Breast epithelium (tissue), 4 donors: ENCODE measurements around the gene PDE7B. TPM values are rescaled to one million over a fixed set of nuclear protein-coding genes. Genes with fewer than 3 reads are reported as not detected.

Source experiments
- DNase-seq, 2 donors: peaks; one replicate each; pipeline ENCODE4 v3.0.0-alpha.2; 2019; ENCODE audit warnings: low spot score in 2 of 2
- H3K27ac ChIP-seq, 2 donors: fragments of 200-600 bp; sonication (generic) in 1 of 2; one replicate each; pipeline ENCODE4 v1.5.1; 2016 to 2019; ENCODE audit warnings: mild to moderate bottlenecking in 1 of 2
- H3K27me3 ChIP-seq, 2 donors: fragments of 200-600 bp; sonication (generic) in 1 of 2; one replicate each; pipeline versions ENCODE4 v1.5.1 to v1.6.0; 2017 to 2019; ENCODE audit warnings: control low read depth in 1 of 2, mild to moderate bottlenecking in 1 of 2
- H3K36me3 ChIP-seq: fragments of 200-600 bp; one replicate; pipeline ENCODE4 v1.5.1; 2019
- H3K4me1 ChIP-seq, 2 donors: fragments of 200-600 bp; sonication (generic); one replicate each; pipeline ENCODE4 v1.5.1; 2016 to 2019; ENCODE audit warnings: control low read depth in 1 of 2
- H3K4me3 ChIP-seq, 3 donors: fragments of 200-600 bp; sonication (generic); 1 replicate in 2 of 3; 2 replicates in 1 of 3; pipeline ENCODE4 v1.5.1; 2016 to 2019; ENCODE audit warnings: mild to moderate bottlenecking in 3 of 3, moderate library complexity in 2 of 3
- H3K9me3 ChIP-seq, 2 donors: fragments of 200-600 bp; sonication (generic) in 1 of 2; one replicate each; pipeline ENCODE4 v1.5.1; 2016 to 2019; ENCODE audit warnings: control low read depth in 1 of 2
- CTCF ChIP-seq, 3 donors: fragments of 450-650 bp; IDR thresholded peaks; one replicate each; pipeline ENCODE4 v1.5.1; 2016 to 2017; ENCODE audit warnings: antibody characterized with exemption in 3 of 3, mild to moderate bottlenecking in 3 of 3, moderate library complexity in 3 of 3
- POLR2A ChIP-seq: fragments of 450-650 bp; IDR thresholded peaks from one replicate; pipeline ENCODE4 v1.6.1; 2016; ENCODE audit warnings: antibody characterized with exemption, mild to moderate bottlenecking, moderate library complexity
- POLR2AphosphoS5 ChIP-seq, 3 donors: sonication (generic); formaldehyde crosslinking; IDR thresholded peaks; one replicate each; pipeline ENCODE4 v1.6.1; 2017; ENCODE audit warnings: antibody characterized with exemption in 3 of 3
- intact Hi-C: fragments of 100-400 bp; cut with DNase I; formaldehyde crosslinking; loops from one replicate; pipeline ENCODE4 v1.15.1; 2023; ENCODE audit warnings: low total_unique reads
- total RNA-seq, 3 donors: library from RNA; depleted of rRNA; stranded (reverse); fragments of >200 nt; gene quantifications; one replicate each; pipeline ENCODE4 v1.1.0, GENCODE V29; 2016

PDE7B gene
- total RNA-seq, 3 donors from 2014 or later = 3.4 to 5.2 (median 5.1) TPM

- TF ChIP-seq POLR2A (no peak), CTCF (IDR thresholded peaks at IDR 0.05) (no peak), POLR2AphosphoS5 (IDR thresholded peaks at IDR 0.05) (no peak)
- H3K36me3 ChIP-seq = no peaks in the 10 kb centered on the region
- H3K27me3 ChIP-seq = no peaks in the 10 kb centered on the region
- intact Hi-C loops = no loop called here
- H3K9me3 ChIP-seq = no peaks in the 10 kb centered on the region
- no peaks in the 10 kb centered on the region for H3K4me1 ChIP-seq
- no peak for DNase-seq
- no peak overlapping the region for H3K4me3 ChIP-seq
- H3K27ac ChIP-seq = no peak overlapping the region
These were observed 164.0 kb downstream of the PDE7B start for GRCh38 chr6:136015531-136015930.

- intact Hi-C loops = no loop called here
- H3K36me3 ChIP-seq = no peaks in the 10 kb centered on the region
- TF ChIP-seq CTCF (IDR thresholded peaks at IDR 0.05) (no peak), POLR2A (no peak), POLR2AphosphoS5 (IDR thresholded peaks at IDR 0.05) (no peak)
- no peak overlapping the region for H3K27ac ChIP-seq
- H3K4me3 ChIP-seq = no peak overlapping the region
- H3K27me3 ChIP-seq = no peaks in the 10 kb centered on the region
- no peak for DNase-seq
- H3K4me1 ChIP-seq = no peaks in the 10 kb centered on the region
- no peaks in the 10 kb centered on the region for H3K9me3 ChIP-seq
These were observed 165.0 kb downstream of the PDE7B start for GRCh38 chr6:136016228-136017225.

GRCh38 chr6:136020691-136021090 is 169.2 kb downstream of the PDE7B start:
- Histone ChIP-seq H3K27me3 (no peaks in the 10 kb centered on the region), H3K4me1 (no peaks in the 10 kb centered on the region), H3K9me3 (no peaks in the 10 kb centered on the region), H3K27ac (no peak overlapping the region), H3K36me3 (no peaks in the 10 kb centered on the region), H3K4me3 (no peak overlapping the region)
- TF ChIP-seq POLR2A (no peak), CTCF (IDR thresholded peaks at IDR 0.05) (no peak), POLR2AphosphoS5 (IDR thresholded peaks at IDR 0.05) (no peak)
- intact Hi-C loops = no loop called here
- DNase-seq = no peak

- no peaks in the 10 kb centered on the region for H3K27me3 ChIP-seq
- no peak overlapping the region for H3K27ac ChIP-seq
These were observed 170.8 kb downstream of the PDE7B start for GRCh38 chr6:136022224-136022874.

More at GRCh38 chr6:136022224-136022874, 170.8 kb downstream of the PDE7B start:
- H3K4me1 ChIP-seq = no peaks in the 10 kb centered on the region
- H3K9me3 ChIP-seq = no peaks in the 10 kb centered on the region
- no peak for DNase-seq
- H3K36me3 ChIP-seq = no peaks in the 10 kb centered on the region
- intact Hi-C loops = no loop called here
- TF ChIP-seq POLR2AphosphoS5 (IDR thresholded peaks at IDR 0.05) = no peak
- TF ChIP-seq POLR2A = no peak
- no peak for TF ChIP-seq CTCF (IDR thresholded peaks at IDR 0.05)
- H3K4me3 ChIP-seq = no peak overlapping the region
